ENCODE measurements around the gene IMPG2.

The IMPG2 gene

GRCh38 chr3:101212730-101213129 lies 107.6 kb downstream of the IMPG2 start:
- Histone ChIP-seq H3K4me3 (no peak overlapping the region), H3K4me2 (no peak overlapping the region), H3K4me1 (peaks cover 0 to 22% (median 4%) of the 10 kb centered on the region in 10 experiments; a peak in 10 of 20 replicates), H3K9me3 (replicated peaks in 1 of 11) (peaks cover 19 to 30% (median 25%) of the 10 kb centered on the region in 11 experiments), H3K27me3 (no peaks in the 10 kb centered on the region), H4K20me1 (no peaks in the 10 kb centered on the region), H3K27ac (no peak overlapping the region), H3K36me3 (peaks cover 0 to 6% (median 0%) of the 10 kb centered on the region in 11 experiments; a peak in 2 of 22 replicates), H3K9ac (no peak overlapping the region)
- no peak for TF ChIP-seq Cebpa-rat (IDR thresholded peaks at IDR 0.05)

- no peaks in the 10 kb centered on the region for H4K20me1 ChIP-seq
- H3K4me2 ChIP-seq: no peak overlapping the region
- no peaks in the 10 kb centered on the region for H3K27me3 ChIP-seq
- no peak for TF ChIP-seq Cebpa-rat (IDR thresholded peaks at IDR 0.05)
- H3K4me1 ChIP-seq: no peaks in the 10 kb centered on the region
- no peak overlapping the region for H3K4me3 ChIP-seq
- no peak overlapping the region for H3K27ac ChIP-seq
- no peaks in the 10 kb centered on the region for H3K9me3 ChIP-seq (replicated peaks in 1 of 11)
- no peaks in the 10 kb centered on the region for H3K36me3 ChIP-seq
- H3K9ac ChIP-seq: no peak overlapping the region
Measured at GRCh38 chr3:101204246-101204645, 116.1 kb downstream of the IMPG2 start.

- no peak for TF ChIP-seq Cebpa-rat (IDR thresholded peaks at IDR 0.05)
Measured at GRCh38 chr3:101203411-101203810, 117.0 kb downstream of the IMPG2 start.

GRCh38 chr3:101202640-101203039 lies 117.7 kb downstream of the IMPG2 start:
- H3K27ac ChIP-seq: no peak overlapping the region
- no peak overlapping the region for H3K9ac ChIP-seq
- no peak overlapping the region for H3K4me3 ChIP-seq
- no peak overlapping the region for H3K4me2 ChIP-seq
- no peaks in the 10 kb centered on the region for H4K20me1 ChIP-seq
- no peaks in the 10 kb centered on the region for H3K27me3 ChIP-seq
- H3K36me3 ChIP-seq: no peaks in the 10 kb centered on the region
- no peaks in the 10 kb centered on the region for H3K4me1 ChIP-seq
- no peak for TF ChIP-seq Cebpa-rat (IDR thresholded peaks at IDR 0.05)
- H3K9me3 ChIP-seq (replicated peaks in 1 of 11): no peaks in the 10 kb centered on the region

More at GRCh38 chr3:101203411-101203810, 117.0 kb downstream of the IMPG2 start:
- no peaks in the 10 kb centered on the region for H3K4me1 ChIP-seq
- no peaks in the 10 kb centered on the region for H3K27me3 ChIP-seq
- no peaks in the 10 kb centered on the region for H3K9me3 ChIP-seq (replicated peaks in 1 of 11)
- H3K27ac ChIP-seq: no peak overlapping the region
- H3K36me3 ChIP-seq: no peaks in the 10 kb centered on the region
- H3K4me3 ChIP-seq: no peak overlapping the region
- no peak overlapping the region for H3K9ac ChIP-seq
- H4K20me1 ChIP-seq: no peaks in the 10 kb centered on the region
- H3K4me2 ChIP-seq: no peak overlapping the region

- Histone ChIP-seq H3K27ac (no peak overlapping the region), H3K4me1 (peaks cover 0 to 5% (median 0%) of the 10 kb centered on the region in 10 experiments; a peak in 1 of 20 replicates), H4K20me1 (no peaks in the 10 kb centered on the region), H3K4me2 (no peak overlapping the region), H3K36me3 (no peaks in the 10 kb centered on the region), H3K9me3 (replicated peaks in 1 of 11) (no peaks in the 10 kb centered on the region), H3K9ac (no peak overlapping the region), H3K4me3 (no peak overlapping the region), H3K27me3 (no peaks in the 10 kb centered on the region)
- TF ChIP-seq Cebpa-rat (IDR thresholded peaks at IDR 0.05): no peak
Measured at GRCh38 chr3:101200461-101200860, 119.9 kb downstream of the IMPG2 start.

GRCh38 chr3:101195951-101196713 lies 124.2 kb downstream of the IMPG2 start:
- H3K36me3 ChIP-seq: no peaks in the 10 kb centered on the region
- H3K4me3 ChIP-seq: no peak overlapping the region
- H3K27me3 ChIP-seq: no peaks in the 10 kb centered on the region
- H3K4me1 ChIP-seq: peaks cover 0 to 7% (median 0%) of the 10 kb centered on the region in 10 experiments; a peak in 1 of 20 replicates
- no peak overlapping the region for H3K4me2 ChIP-seq
- no peaks in the 10 kb centered on the region for H4K20me1 ChIP-seq
- H3K9ac ChIP-seq: no peak overlapping the region; a peak in 1 of 22 replicates
- no peak overlapping the region for H3K27ac ChIP-seq
- H3K9me3 ChIP-seq (replicated peaks in 1 of 11): no peaks in the 10 kb centered on the region; a peak in 1 of 22 replicates
- TF ChIP-seq Cebpa-rat (IDR thresholded peaks at IDR 0.05): no peak

GRCh38 chr3:101194392-101194791 lies 126.0 kb downstream of the IMPG2 start:
- no peaks in the 10 kb centered on the region for H3K27me3 ChIP-seq
- no peak overlapping the region for H3K9ac ChIP-seq
- no peak overlapping the region for H3K4me3 ChIP-seq
- no peak overlapping the region for H3K27ac ChIP-seq
- no peaks in the 10 kb centered on the region for H4K20me1 ChIP-seq
- no peak for TF ChIP-seq Cebpa-rat (IDR thresholded peaks at IDR 0.05)
- H3K4me2 ChIP-seq: no peak overlapping the region
- peaks cover 0 to 7% (median 0%) of the 10 kb centered on the region in 10 experiments; a peak in 1 of 20 replicates for H3K4me1 ChIP-seq
- H3K36me3 ChIP-seq: no peaks in the 10 kb centered on the region
- no peaks in the 10 kb centered on the region; a peak in 1 of 22 replicates for H3K9me3 ChIP-seq (replicated peaks in 1 of 11)

- no peak for TF ChIP-seq Cebpa-rat (IDR thresholded peaks at IDR 0.05)
- H3K4me3 ChIP-seq: no peak overlapping the region
- no peak overlapping the region for H3K27ac ChIP-seq
- no peaks in the 10 kb centered on the region for H3K27me3 ChIP-seq
- no peak overlapping the region for H3K4me2 ChIP-seq
- H3K9me3 ChIP-seq (replicated peaks in 1 of 11): no peaks in the 10 kb centered on the region; a peak in 1 of 22 replicates
- peaks cover 0 to 7% (median 0%) of the 10 kb centered on the region in 10 experiments; a peak in 1 of 20 replicates for H3K4me1 ChIP-seq
- H4K20me1 ChIP-seq: no peaks in the 10 kb centered on the region
- no peaks in the 10 kb centered on the region for H3K36me3 ChIP-seq
- no peak overlapping the region for H3K9ac ChIP-seq
Measured at GRCh38 chr3:101193957-101194356, 126.4 kb downstream of the IMPG2 start.

- H3K4me3 ChIP-seq: no peak overlapping the region
- H3K27ac ChIP-seq: no peak overlapping the region
- no peak overlapping the region for H3K9ac ChIP-seq
- peaks cover 0 to 3% (median 0%) of the 10 kb centered on the region in 11 experiments; a peak in 1 of 22 replicates for H3K9me3 ChIP-seq (replicated peaks in 1 of 11)
- no peak overlapping the region for H3K4me2 ChIP-seq
- no peaks in the 10 kb centered on the region for H3K4me1 ChIP-seq
- no peaks in the 10 kb centered on the region for H3K36me3 ChIP-seq
- TF ChIP-seq Cebpa-rat (IDR thresholded peaks at IDR 0.05): no peak
- H3K27me3 ChIP-seq: no peaks in the 10 kb centered on the region
- no peaks in the 10 kb centered on the region for H4K20me1 ChIP-seq
Measured at GRCh38 chr3:101189796-101190195, 130.6 kb downstream of the IMPG2 start.

GRCh38 chr3:101189176-101189575 lies 131.2 kb downstream of the IMPG2 start:
- peaks cover 0 to 6% (median 2%) of the 10 kb centered on the region in 10 experiments; a peak in 7 of 20 replicates for H3K4me1 ChIP-seq
- peaks cover 0 to 3% (median 0%) of the 10 kb centered on the region in 11 experiments; a peak in 1 of 22 replicates for H3K9me3 ChIP-seq (replicated peaks in 1 of 11)
- no peaks in the 10 kb centered on the region for H3K27me3 ChIP-seq
- H3K36me3 ChIP-seq: no peaks in the 10 kb centered on the region
- H3K27ac ChIP-seq: no peak overlapping the region
- no peak overlapping the region for H3K9ac ChIP-seq
- TF ChIP-seq Cebpa-rat (IDR thresholded peaks at IDR 0.05): no peak
- H4K20me1 ChIP-seq: no peaks in the 10 kb centered on the region
- H3K4me3 ChIP-seq: no peak overlapping the region
- H3K4me2 ChIP-seq: no peak overlapping the region

All from BLaER1 treated with 17β-estradiol and CSF1 and Interleukin-3, amounts not matched to agents 10 nM and 100 nM (cell line).